Cardiac muscle cell (in vitro differentiated cells and primary cell): Measurements from ENCODE around the gene MCL1. TPM values are rescaled to one million over a fixed set of nuclear protein-coding genes. Genes with fewer than 3 reads are reported as not detected.
"Not testable (repeated sequence)": the region's sequence is repeated elsewhere in the genome, so short reads cannot be mapped to it uniquely, and the experiment has no call there.

ENCODE experiments used
- DNase-seq, 2 donors: peaks; one replicate each; pipeline versions ENCODE4 v3.0.0 to v3.0.0-alpha.2; 2010 to 2017; ENCODE audit warnings: low read depth in 1 of 2, low spot score in 1 of 2
- H3K27ac ChIP-seq: fragments of 200-600 bp; sonication (generic); 2 replicates; pipeline ENCODE4 v1.5.1; 2016
- H3K27me3 ChIP-seq: fragments of 200-600 bp; sonication (generic); 2 replicates; pipeline ENCODE4 v1.6.0; 2016; ENCODE audit warnings: control low read depth
- H3K36me3 ChIP-seq: fragments of 200-600 bp; sonication (generic); 2 replicates; pipeline ENCODE4 v1.5.1; 2016; ENCODE audit warnings: control low read depth
- H3K4me1 ChIP-seq: fragments of 200-600 bp; sonication (generic); 2 replicates; pipeline ENCODE4 v1.8.1; 2017; ENCODE audit warnings: low read depth, mild to moderate bottlenecking, mixed run types
- H3K4me3 ChIP-seq: fragments of 200-600 bp; sonication (generic); 2 replicates; pipeline ENCODE4 v1.5.1; 2016; ENCODE audit warnings: mild to moderate bottlenecking
- H3K9me3 ChIP-seq: fragments of 200-600 bp; sonication (generic); 2 replicates; pipeline ENCODE4 v1.5.1; 2017; ENCODE audit warnings: low read depth, mild to moderate bottlenecking, control low read depth
- CTCF ChIP-seq: IDR thresholded peaks from 2 replicates; pipeline ENCODE4 v1.5.1; 2012; ENCODE audit warnings: low read depth, mild to moderate bottlenecking, low read length
- polyA plus RNA-seq: library from polyadenylated mRNA; unstranded; fragments of >200 nt; fragmentation: Nextera tagmentation; extraction: Ambion mirVana; gene quantifications from 2 replicates; pipeline ENCODE4 v1.2.1, GENCODE V29; 2016
- total RNA-seq: library from RNA; depleted of rRNA; stranded (reverse); fragments of >200 nt; gene quantifications from 2 replicates; pipeline ENCODE4 v1.2.3, GENCODE V29; 2016

The MCL1 gene
- total and polyA plus RNA-seq, 2 experiments from 2014 or later = 65.2 to 101 TPM

- Histone ChIP-seq H3K36me3 (peaks cover 8% of the 10 kb centered on the region), H3K9me3 (no peaks in the 10 kb centered on the region), H3K27me3 (no peaks in the 10 kb centered on the region), H3K27ac (peak overlapping the region; percentile 95), H3K4me1 (peaks cover 33% of the 10 kb centered on the region), H3K4me3 (no peak overlapping the region)
- no peak for TF ChIP-seq CTCF
- DNase-seq = no peak
Observed at GRCh38 chr1:150568594-150568966, 10.8 kb downstream of the MCL1 start.

GRCh38 chr1:150567717-150568593, 11.5 kb downstream of the MCL1 start:
- Histone ChIP-seq H3K4me1 (peaks cover 39% of the 10 kb centered on the region), H3K4me3 (peak overlapping the region; percentile 4), H3K27me3 (no peaks in the 10 kb centered on the region), H3K27ac (peak overlapping the region; percentile 95), H3K36me3 (peaks cover 2% of the 10 kb centered on the region), H3K9me3 (no peaks in the 10 kb centered on the region)
- peak; percentile 82 to 98 for DNase-seq
- no peak for TF ChIP-seq CTCF

GRCh38 chr1:150567341-150567716, 12.1 kb downstream of the MCL1 start:
- Histone ChIP-seq H3K27me3 (no peaks in the 10 kb centered on the region), H3K9me3 (no peaks in the 10 kb centered on the region), H3K4me1 (peaks cover 46% of the 10 kb centered on the region), H3K27ac (peak overlapping the region; percentile 95), H3K36me3 (no peaks in the 10 kb centered on the region), H3K4me3 (no peak overlapping the region)
- no peak for TF ChIP-seq CTCF
- peak in 1 of 2 donors; percentile 64 for DNase-seq

- Histone ChIP-seq H3K27ac (peak overlapping the region; percentile 95), H3K4me3 (no peak overlapping the region), H3K4me1 (peaks cover 48% of the 10 kb centered on the region), H3K9me3 (no peaks in the 10 kb centered on the region), H3K36me3 (no peaks in the 10 kb centered on the region), H3K27me3 (no peaks in the 10 kb centered on the region)
- TF ChIP-seq CTCF = no peak
- DNase-seq = no peak
Observed at GRCh38 chr1:150566589-150567340, 12.6 kb downstream of the MCL1 start.

- H3K9me3 ChIP-seq, H3K4me3 ChIP-seq, DNase-seq, H3K27me3 ChIP-seq, H3K36me3 ChIP-seq: not testable (repeated sequence)
- Histone ChIP-seq H3K4me1 (peaks cover 52% of the 10 kb centered on the region), H3K27ac (peak overlapping the region; percentile 99)
Observed at GRCh38 chr1:150565240-150565991, 14.0 kb downstream of the MCL1 start.
